GM18499 (cell line): Measurements from ENCODE around the gene AMH.
"Not testable (repeated sequence)": the region's sequence is repeated elsewhere in the genome, so short reads cannot be mapped to it uniquely, and the experiment has no call there.

Source experiments
- ATAC-seq: cut with Tn5 transposase; IDR thresholded peaks from one replicate; pipeline ENCODE4 v1.9.1; 2021; ENCODE audit warnings: moderate number of reproducible peaks; ENCODE audit not compliant: insufficient read depth, unreplicated experiment

The AMH gene

GRCh38 chr19:2249010-2249866, at the start of gene AMH:
Gene AMH (plus strand): TSS chr19:2249323. CDS start chr19:2249333, 10 bp downstream.
- ATAC-seq: no peak

GRCh38 chr19:2199861-2200623, 49.1 kb upstream of the AMH start:
- ATAC-seq: no peak

GRCh38 chr19:2200624-2201294, 48.4 kb upstream of the AMH start:
- ATAC-seq: not testable (repeated sequence)

GRCh38 chr19:2201473-2202148, 47.5 kb upstream of the AMH start:
- no peak for ATAC-seq

- ATAC-seq: no peak
Observed at GRCh38 chr19:2202366-2202765, 46.8 kb upstream of the AMH start.

- ATAC-seq: no peak
Observed at GRCh38 chr19:2207008-2207407, 42.1 kb upstream of the AMH start.

GRCh38 chr19:2207991-2208860, 40.9 kb upstream of the AMH start:
- ATAC-seq: no peak

- no peak for ATAC-seq
Observed at GRCh38 chr19:2208975-2209374, 40.1 kb upstream of the AMH start.

GRCh38 chr19:2209408-2209807, 39.7 kb upstream of the AMH start:
- no peak for ATAC-seq

GRCh38 chr19:2210206-2210605, 38.9 kb upstream of the AMH start:
- no peak for ATAC-seq

GRCh38 chr19:2210987-2211740, 38.0 kb upstream of the AMH start:
- ATAC-seq: no peak

GRCh38 chr19:2212861-2213711, 36.0 kb upstream of the AMH start:
- no peak for ATAC-seq

- ATAC-seq: no peak
Observed at GRCh38 chr19:2213799-2214198, 35.3 kb upstream of the AMH start.

- ATAC-seq: no peak
Observed at GRCh38 chr19:2214251-2214650, 34.9 kb upstream of the AMH start.

- no peak for ATAC-seq
Observed at GRCh38 chr19:2215281-2215751, 33.8 kb upstream of the AMH start.

- ATAC-seq: no peak
Observed at GRCh38 chr19:2216361-2217225, 32.5 kb upstream of the AMH start.

- no peak for ATAC-seq
Observed at GRCh38 chr19:2217591-2217990, 31.5 kb upstream of the AMH start.
